DND-41 (cell line): ENCODE results near the gene DLG1.

Source experiments
- ATAC-seq: fragments of 200-7000 bp; cut with Tn5 transposase; 3 replicates; pipeline ENCODE4 v1.9.1; 2021; ENCODE audit warnings: low read depth; ENCODE audit not compliant: insufficient read depth
- DNase-seq: peaks from one replicate; pipeline ENCODE4 v3.0.0-alpha.2; 2020
- H2AFZ ChIP-seq: 2 replicates; pipeline ENCODE4 v1.6.0; 2012; ENCODE audit warnings: low read depth, low read length
- H3K27ac ChIP-seq: 2 replicates; pipeline ENCODE4 v1.5.1; 2012; ENCODE audit warnings: low read length, inconsistent platforms
- H3K27me3 ChIP-seq: fragments of 200-600 bp; sonication (generic); 2 replicates; pipeline ENCODE4 v1.6.0; 2012; ENCODE audit warnings: low read length, mild to moderate bottlenecking, inconsistent platforms; ENCODE audit not compliant: insufficient read depth, poor library complexity
- H3K36me3 ChIP-seq: 2 replicates; pipeline ENCODE4 v1.5.1; 2012; ENCODE audit warnings: low read length, inconsistent platforms; ENCODE audit not compliant: insufficient read depth
- H3K4me1 ChIP-seq: 2 replicates; pipeline ENCODE4 v1.5.1; 2012; ENCODE audit warnings: mild to moderate bottlenecking, low read length; ENCODE audit not compliant: insufficient read depth
- H3K4me2 ChIP-seq: 2 replicates; pipeline ENCODE4 v1.6.0; 2012; ENCODE audit warnings: mild to moderate bottlenecking, moderate library complexity, low read length, inconsistent platforms; ENCODE audit not compliant: insufficient read depth
- H3K4me3 ChIP-seq, 2 experiments: fragments of 200-600 bp in 1 of 2; shearing (Covaris generic) in 1 of 2; 2 replicates each; pipeline ENCODE4 v1.5.1; 2012 to 2016; ENCODE audit warnings: inconsistent platforms in 2 of 2, low read length in 2 of 2, mild to moderate bottlenecking in 2 of 2, low read depth in 1 of 2, moderate library complexity in 1 of 2
- H3K79me2 ChIP-seq: 2 replicates; pipeline ENCODE4 v1.6.0; 2012; ENCODE audit warnings: low read length, inconsistent platforms; ENCODE audit not compliant: insufficient read depth
- H3K9ac ChIP-seq: 2 replicates; pipeline ENCODE4 v1.6.0; 2012; ENCODE audit warnings: low read depth, mild to moderate bottlenecking, inconsistent platforms, low read length, moderate library complexity
- H3K9me3 ChIP-seq: 2 replicates; pipeline ENCODE4 v1.5.1; 2012; ENCODE audit warnings: low read length, moderate library complexity, mild to moderate bottlenecking, inconsistent platforms; ENCODE audit not compliant: insufficient read depth, severe bottlenecking
- H4K20me1 ChIP-seq: 2 replicates; pipeline ENCODE4 v1.6.0; 2012; ENCODE audit warnings: low read length; ENCODE audit not compliant: insufficient read depth
- EZH2 ChIP-seq: IDR thresholded peaks from 3 replicates; pipeline ENCODE4 v1.6.1; 2012; ENCODE audit warnings: borderline replicate concordance, low read depth, mild to moderate bottlenecking, moderate library complexity, low read length, inconsistent platforms; ENCODE audit not compliant: severe bottlenecking
- TF ChIP-seq, protein P1 (sequence below): IDR thresholded peaks from 2 replicates; pipeline ENCODE4 v1.5.1; 2012; ENCODE audit warnings: borderline replicate concordance, low read length, moderate library complexity, mild to moderate bottlenecking; ENCODE audit not compliant: poor library complexity, severe bottlenecking; ENCODE audit errors: extremely low read depth

DLG1 gene

DNA sequence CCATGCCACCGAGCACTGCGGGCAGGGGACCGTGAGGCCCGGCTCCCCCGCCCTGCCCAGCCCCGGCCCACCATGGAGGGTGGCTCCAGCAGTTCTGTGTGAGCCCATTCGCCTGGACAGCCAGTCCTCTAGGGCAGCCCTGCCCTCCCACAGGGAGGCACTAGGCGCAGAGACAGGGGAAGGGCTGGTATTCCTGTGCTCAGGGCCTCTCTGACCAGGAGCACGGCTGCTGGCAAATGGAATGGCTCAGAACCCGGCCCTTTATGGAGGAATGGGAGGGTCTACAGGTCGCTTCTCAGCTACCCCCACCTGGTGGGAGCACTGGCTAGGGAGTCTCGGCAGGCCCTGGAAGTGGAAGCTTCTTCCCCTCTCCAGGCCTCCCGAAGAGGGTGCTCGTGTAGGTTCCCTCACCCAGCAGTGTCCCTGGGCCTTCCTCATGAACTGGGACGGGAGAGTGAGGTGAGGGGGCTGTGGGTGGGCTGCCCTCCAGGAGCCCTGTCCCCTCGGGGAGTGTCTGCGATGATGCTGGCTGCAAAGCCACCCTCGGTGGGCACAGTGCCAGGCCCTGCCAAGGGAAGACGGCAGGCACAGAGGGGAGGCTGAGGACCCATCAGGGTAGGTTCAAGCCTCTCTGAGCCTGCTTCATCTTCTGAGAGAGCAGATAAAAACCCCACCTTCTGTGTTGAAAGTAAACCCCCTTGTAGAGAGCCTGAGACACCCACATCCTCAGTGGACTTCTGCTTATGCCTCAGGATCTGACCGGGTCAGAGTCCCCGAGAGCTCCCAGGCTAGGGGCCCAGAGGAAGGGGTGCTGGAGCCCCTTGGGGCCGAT lies 270.3 kb downstream of the DLG1 start:
- Histone ChIP-seq H3K79me2 (peaks cover 3% of the 10 kb centered on the region; the same call in 1 of the 2 replicates), H3K4me1 (peaks cover 15% of the 10 kb centered on the region), H3K4me3 (peak overlapping the region in 1 of 2 experiments; percentile 72; a peak in 1 of 4 replicates), H3K9me3 (no peaks in the 10 kb centered on the region), H4K20me1 (0 out of 2 replicates have a peak, but pooled peaks cover 3% of the 10 kb centered on the region), H3K4me2 (peak overlapping the region; percentile 96), H3K36me3 (peaks cover 4% of the 10 kb centered on the region; the same call in 1 of the 2 replicates), H2AFZ (no peak overlapping the region), H3K9ac (peak overlapping the region; percentile 85; the same call in 1 of the 2 replicates), H3K27ac (no peak overlapping the region), H3K27me3 (no peaks in the 10 kb centered on the region)
- no peak for ATAC-seq
- no peak for TF ChIP-seq EZH2
- TF ChIP-seq, protein P1, sequence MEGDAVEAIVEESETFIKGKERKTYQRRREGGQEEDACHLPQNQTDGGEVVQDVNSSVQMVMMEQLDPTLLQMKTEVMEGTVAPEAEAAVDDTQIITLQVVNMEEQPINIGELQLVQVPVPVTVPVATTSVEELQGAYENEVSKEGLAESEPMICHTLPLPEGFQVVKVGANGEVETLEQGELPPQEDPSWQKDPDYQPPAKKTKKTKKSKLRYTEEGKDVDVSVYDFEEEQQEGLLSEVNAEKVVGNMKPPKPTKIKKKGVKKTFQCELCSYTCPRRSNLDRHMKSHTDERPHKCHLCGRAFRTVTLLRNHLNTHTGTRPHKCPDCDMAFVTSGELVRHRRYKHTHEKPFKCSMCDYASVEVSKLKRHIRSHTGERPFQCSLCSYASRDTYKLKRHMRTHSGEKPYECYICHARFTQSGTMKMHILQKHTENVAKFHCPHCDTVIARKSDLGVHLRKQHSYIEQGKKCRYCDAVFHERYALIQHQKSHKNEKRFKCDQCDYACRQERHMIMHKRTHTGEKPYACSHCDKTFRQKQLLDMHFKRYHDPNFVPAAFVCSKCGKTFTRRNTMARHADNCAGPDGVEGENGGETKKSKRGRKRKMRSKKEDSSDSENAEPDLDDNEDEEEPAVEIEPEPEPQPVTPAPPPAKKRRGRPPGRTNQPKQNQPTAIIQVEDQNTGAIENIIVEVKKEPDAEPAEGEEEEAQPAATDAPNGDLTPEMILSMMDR = no peak
- DNase-seq = no peak

DNA sequence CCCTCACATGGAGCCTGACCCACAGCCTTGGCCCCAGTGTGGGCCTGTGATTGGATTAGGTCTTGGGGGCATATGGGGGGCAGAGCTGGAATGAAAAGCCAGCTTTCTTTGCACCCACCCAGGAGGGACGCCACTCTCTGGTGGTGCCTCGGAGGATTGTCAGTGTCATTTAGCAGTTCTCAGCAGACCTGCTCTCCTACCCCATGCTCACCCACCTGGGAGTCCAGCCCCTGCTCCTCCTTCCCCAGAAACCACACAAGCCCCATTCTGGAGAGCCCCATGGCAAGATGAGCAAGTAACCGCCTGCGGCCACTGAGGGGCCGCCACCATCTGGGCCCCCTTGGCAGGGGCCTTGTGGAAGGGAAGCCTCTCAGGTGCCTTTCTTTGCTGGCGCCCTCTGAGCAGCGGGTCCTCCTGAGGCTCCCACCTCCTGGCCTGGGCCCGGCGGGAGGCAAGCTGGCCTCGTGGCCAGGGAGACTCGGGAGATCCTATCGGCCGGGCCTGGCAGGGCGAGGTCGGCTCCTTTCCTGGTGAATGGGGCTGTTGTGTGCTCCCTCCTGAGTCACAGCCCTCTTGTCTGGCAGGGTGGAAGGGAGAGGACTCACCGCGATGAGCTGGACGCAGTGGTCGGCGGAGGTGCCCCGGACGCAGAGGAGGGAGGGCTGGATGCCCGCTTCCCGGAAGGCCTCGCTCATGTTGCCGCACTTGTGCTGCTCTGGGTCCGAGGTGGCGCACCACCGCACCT lies 271.1 kb downstream of the DLG1 start:
- Histone ChIP-seq H3K79me2 (peaks cover 3% of the 10 kb centered on the region; the same call in 1 of the 2 replicates), H3K4me3 (no peak overlapping the region), H3K36me3 (peaks cover 4% of the 10 kb centered on the region; the same call in 1 of the 2 replicates), H2AFZ (no peak overlapping the region), H4K20me1 (0 out of 2 replicates have a peak, but pooled peaks cover 3% of the 10 kb centered on the region), H3K9me3 (no peaks in the 10 kb centered on the region), H3K27me3 (no peaks in the 10 kb centered on the region), H3K4me1 (peaks cover 15% of the 10 kb centered on the region), H3K9ac (no peak overlapping the region), H3K4me2 (no peak overlapping the region), H3K27ac (no peak overlapping the region)
- ATAC-seq (no peak), DNase-seq (no peak)
- no peak for TF ChIP-seq EZH2
- TF ChIP-seq, protein P1 = no peak

DNA sequence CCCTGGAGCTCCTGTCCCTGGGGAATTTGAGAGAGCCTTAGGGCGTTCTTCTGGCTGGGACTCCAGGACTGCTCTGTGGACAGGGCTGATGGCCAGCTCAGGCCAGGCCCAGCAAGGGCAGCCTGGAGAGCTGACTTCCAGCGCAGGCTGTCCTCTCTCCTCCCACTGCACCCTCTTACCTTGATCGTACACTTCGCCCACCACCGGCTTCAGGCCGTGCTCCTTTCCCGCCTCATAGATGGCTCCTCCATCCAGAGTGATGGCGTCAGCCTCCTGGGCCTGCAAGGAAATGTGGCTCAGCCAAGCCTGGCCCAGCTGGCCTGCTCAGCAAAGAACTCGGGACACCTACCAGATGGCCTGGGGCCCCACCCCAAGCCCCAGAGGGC lies 271.9 kb downstream of the DLG1 start:
- no peak for TF ChIP-seq EZH2
- TF ChIP-seq, protein P1 = no peak
- no peak overlapping the region for H2AFZ ChIP-seq
- H3K4me2 ChIP-seq = no peak overlapping the region
- no peaks in the 10 kb centered on the region for H3K9me3 ChIP-seq
- H3K9ac ChIP-seq = no peak overlapping the region
- ATAC-seq (no peak), DNase-seq (no peak)
- H3K4me3 ChIP-seq = no peak overlapping the region
- H4K20me1 ChIP-seq = 0 out of 2 replicates have a peak, but pooled peaks cover 3% of the 10 kb centered on the region
- H3K27me3 ChIP-seq = no peaks in the 10 kb centered on the region
- peaks cover 15% of the 10 kb centered on the region for H3K4me1 ChIP-seq
- peaks cover 4% of the 10 kb centered on the region; the same call in 1 of the 2 replicates for H3K36me3 ChIP-seq
- peaks cover 3% of the 10 kb centered on the region; the same call in 1 of the 2 replicates for H3K79me2 ChIP-seq
- H3K27ac ChIP-seq = no peak overlapping the region
